Endothelial cell of umbilical vein (primary cell): ENCODE measurements around the gene L2HGDH. TPM values are rescaled to one million over a fixed set of nuclear protein-coding genes. Genes with fewer than 3 reads are reported as not detected.

Experiments
- BruUV-seq: library from RNA; stranded (reverse); fragments of 400-500 nt; replicated peaks from 2 replicates; lab custom pipeline; 2021; lab: Mats Ljungman, UMichigan
- CTCF ChIA-PET: fragments of 300-600, 350-600 bp; sonication (Branson Sonifier 250); formaldehyde crosslinking; loops from one replicate; lab custom pipeline; 2021; ENCODE audit warnings: antibody characterized with exemption, inconsistent platforms; lab: Charles Lee
- POLR2A ChIA-PET: fragments of 300-600, 350-600 bp; sonication (Branson Sonifier 250); formaldehyde crosslinking; loops from one replicate; lab custom pipeline; 2021; ENCODE audit warnings: antibody characterized with exemption, inconsistent platforms; lab: Charles Lee
- DNase-seq: peaks from one replicate; pipeline ENCODE4 v3.0.0-alpha.2; 2011; ENCODE audit warnings: low read depth, low spot score
- FAIRE-seq: peaks from 2 replicates; lab custom pipeline; 2011; peaks lifted over from hg19 to GRCh38; lab: Jason Lieb, UNC
- H2AFZ ChIP-seq: 2 replicates; pipeline ENCODE4 v1.6.0; 2012; ENCODE audit warnings: low read depth, low read length, control low read depth, inconsistent platforms
- H3K27ac ChIP-seq: 2 replicates; pipeline ENCODE4 v1.5.1; 2011; ENCODE audit warnings: low read depth, mild to moderate bottlenecking, control low read depth, low read length, moderate library complexity; ENCODE audit not compliant: insufficient read depth
- H3K27me3 ChIP-seq, 2 experiments: 2 replicates each; pipeline versions ENCODE4 v1.6.0 to v1.6.1; 2011; ENCODE audit warnings: low read length in 2 of 2, mixed read lengths in 1 of 2; ENCODE audit not compliant: control insufficient read depth in 2 of 2, insufficient read depth in 2 of 2
- H3K36me3 ChIP-seq, 2 experiments: 2 replicates in 1 of 2; 3 replicates in 1 of 2; pipeline ENCODE4 v1.5.1; 2011; ENCODE audit warnings: low read length in 2 of 2, mild to moderate bottlenecking in 1 of 2, moderate library complexity in 1 of 2; ENCODE audit not compliant: control insufficient read depth in 2 of 2, insufficient read depth in 2 of 2; ENCODE audit errors: extremely low read depth in 1 of 2
- H3K4me1 ChIP-seq: 3 replicates; pipeline ENCODE4 v1.5.1; 2011; ENCODE audit warnings: mild to moderate bottlenecking, low read length; ENCODE audit not compliant: control insufficient read depth, insufficient read depth; ENCODE audit errors: extremely low read depth
- H3K4me2 ChIP-seq: 2 replicates; pipeline ENCODE4 v1.6.1; 2011; ENCODE audit warnings: low read length, control low read depth, mixed read lengths; ENCODE audit not compliant: insufficient read depth
- H3K4me3 ChIP-seq, 3 experiments: fragments of 200-600 bp in 1 of 3; sonication (generic), shearing (Covaris generic) in 1 of 3; replicated peaks in 1 of 3; 2 replicates each; pipeline ENCODE4 v1.5.1; 2011 to 2016; ENCODE audit warnings: control low read depth in 3 of 3, low read length in 3 of 3, mild to moderate bottlenecking in 2 of 3, inconsistent platforms in 1 of 3, low read depth in 1 of 3, moderate library complexity in 1 of 3; ENCODE audit not compliant: insufficient read depth in 1 of 3
- H3K79me2 ChIP-seq: 2 replicates; pipeline ENCODE4 v1.6.0; 2012; ENCODE audit warnings: low read length, inconsistent platforms; ENCODE audit not compliant: control insufficient read depth, insufficient read depth
- H3K9ac ChIP-seq: replicated peaks from 2 replicates; pipeline ENCODE3; 2011; ENCODE audit warnings: low read length, control low read depth; ENCODE audit not compliant: insufficient read depth; ENCODE audit errors: extremely low read depth
- H3K9me1 ChIP-seq: replicated peaks from 3 replicates; pipeline ENCODE4 v1.6.0; 2011; ENCODE audit warnings: mild to moderate bottlenecking, low read length; ENCODE audit not compliant: control insufficient read depth, insufficient read depth; ENCODE audit errors: extremely low read depth
- H3K9me3 ChIP-seq: replicated peaks from 2 replicates; pipeline ENCODE4 v1.5.1; 2012; ENCODE audit warnings: low read length, inconsistent platforms; ENCODE audit not compliant: control insufficient read depth, insufficient read depth
- H4K20me1 ChIP-seq: replicated peaks from 2 replicates; pipeline ENCODE3; 2011; ENCODE audit warnings: mild to moderate bottlenecking, low read length; ENCODE audit not compliant: control insufficient read depth, insufficient read depth; ENCODE audit errors: extremely low read depth
- CTCF ChIP-seq, 2 donors: IDR thresholded peaks; 1 replicate in 1 of 2; 2 replicates in 1 of 2; pipeline ENCODE4 v1.5.1; 2011; ENCODE audit warnings: low read length in 2 of 2, mild to moderate bottlenecking in 2 of 2, moderate library complexity in 2 of 2, control low read depth in 1 of 2, inconsistent platforms in 1 of 2, low read depth in 1 of 2; ENCODE audit not compliant: insufficient read depth in 1 of 2; ENCODE audit errors: extremely low read depth in 1 of 2
- EZH2 ChIP-seq: IDR thresholded peaks from 2 replicates; pipeline ENCODE4 v1.6.1; 2012; ENCODE audit warnings: borderline replicate concordance, low read depth, mild to moderate bottlenecking, moderate library complexity, low read length, inconsistent platforms; ENCODE audit not compliant: severe bottlenecking
- FOS ChIP-seq: IDR thresholded peaks from 2 replicates; pipeline ENCODE4 v1.6.1; 2011; ENCODE audit warnings: mild to moderate bottlenecking, low read length, moderate library complexity, borderline replicate concordance; ENCODE audit not compliant: insufficient read depth
- JUN ChIP-seq: IDR thresholded peaks from 2 replicates; pipeline ENCODE4 v1.6.1; 2011; ENCODE audit warnings: borderline replicate concordance, low read depth; ENCODE audit not compliant: insufficient read length, insufficient read depth
- MAX ChIP-seq: IDR thresholded peaks from 2 replicates; pipeline ENCODE4 v1.6.1; 2011; ENCODE audit not compliant: insufficient read depth, insufficient read length
- MYC ChIP-seq: IDR thresholded peaks from one replicate; pipeline ENCODE4 v1.6.1; 2011; ENCODE audit warnings: mild to moderate bottlenecking, low read depth, low read length
- POLR2A ChIP-seq: IDR thresholded peaks from 2 replicates; pipeline ENCODE4 v1.6.1; 2012; ENCODE audit warnings: low read depth, mild to moderate bottlenecking, control low read depth, low read length
- POLR2AphosphoS5 ChIP-seq: IDR thresholded peaks from 2 replicates; pipeline ENCODE4 v1.6.1; 2012; ENCODE audit warnings: low read depth, mild to moderate bottlenecking, control low read depth, low read length, moderate library complexity; ENCODE audit not compliant: insufficient read depth
- dilution Hi-C: fragments of 300-500 bp; cut with MboI; formaldehyde crosslinking; loops from one replicate; pipeline ENCODE4 v1.15.0; 2019; ENCODE audit warnings: low sequenced_read_pairs; ENCODE audit not compliant: extremely low pct_ligation_motif_present
- intact Hi-C: fragments of 100-400 bp; cut with micrococcal nuclease; formaldehyde crosslinking; loops from one replicate; pipeline ENCODE4 v1.10.0; 2022
- polyA plus RNA-seq, 4 experiments: library from polyadenylated mRNA; depleted of rRNA in 3 of 4; stranded (reverse) in 3 of 4; unstranded in 1 of 4; fragments of >200 nt; gene quantifications; 2 replicates each; pipeline versions ENCODE4 v1.2.1 to v1.2.3, GENCODE V29; 2011 to 2012; ENCODE audit warnings: missing spikeins in 1 of 4
- total RNA-seq: library from RNA; stranded (reverse); gene quantifications from 2 replicates; pipeline ENCODE4 v1.2.3, GENCODE V29; 2021

L2HGDH gene
- total and polyA plus RNA-seq, 2 donors (not counting 3 experiments of a cell fraction or from before 2014, with no cell fraction given) = 2.5 to 5.3 TPM

- H3K36me3 ChIP-seq = no peaks in the 10 kb centered on the region
- dilution Hi-C loops (no loop called here), intact Hi-C loops (loop anchor here (2.0 to 10.0 kb wide), 3 partner anchors 303 to 605 kb away; partner anchors contain the start of genes MAP4K5, MGAT2 and RPL36AL)
- H3K9me3 ChIP-seq = no peaks in the 10 kb centered on the region
- peak overlapping the region in 1 of 3 experiments; percentile 99 for H3K4me3 ChIP-seq
- H3K27me3 ChIP-seq = no peaks in the 10 kb centered on the region
- FAIRE-seq (no peak), DNase-seq (no peak)
- peaks cover 13% of the 10 kb centered on the region for H4K20me1 ChIP-seq
- TF ChIP-seq FOS = no peak
- no peak for TF ChIP-seq MAX
- peaks cover 55% of the 10 kb centered on the region for H3K79me2 ChIP-seq
- H3K27ac ChIP-seq = no peak overlapping the region
- CTCF ChIA-PET = no interaction called here
- POLR2A ChIA-PET = no interaction called here
- H2AFZ ChIP-seq = no peak overlapping the region
- H3K9ac ChIP-seq = no peak overlapping the region
- no TSS peak for BruUV-seq
- H3K4me2 ChIP-seq = peak overlapping the region; percentile 98
- peaks cover 34% of the 10 kb centered on the region for H3K4me1 ChIP-seq
- peaks cover 4% of the 10 kb centered on the region for H3K9me1 ChIP-seq
Observed at GRCh38 chr14:50229681-50230080, 82.3 kb downstream of the L2HGDH start.

- CTCF ChIA-PET = interaction anchor here (1.2 kb wide), 1 partner anchor 90 kb away, joined by 3 read pairs; no protein-coding TSS in a partner anchor
- Histone ChIP-seq H3K9me1 (peaks cover 4% of the 10 kb centered on the region), H3K4me3 (no peak overlapping the region), H2AFZ (no peak overlapping the region), H3K27me3 (no peaks in the 10 kb centered on the region), H3K9ac (no peak overlapping the region), H3K9me3 (no peaks in the 10 kb centered on the region), H3K79me2 (peaks cover 64% of the 10 kb centered on the region), H3K4me1 (peaks cover 34% of the 10 kb centered on the region), H3K36me3 (no peaks in the 10 kb centered on the region), H3K27ac (no peak overlapping the region), H3K4me2 (no peak overlapping the region), H4K20me1 (peaks cover 13% of the 10 kb centered on the region)
- intact Hi-C loops = no loop called here
- no peak for FAIRE-seq
- dilution Hi-C loops = no loop called here
- no peak for DNase-seq
- no TSS peak for BruUV-seq
- POLR2A ChIA-PET = no interaction called here
- TF ChIP-seq MYC = no peak
- no peak for TF ChIP-seq POLR2A
- no peak for TF ChIP-seq CTCF (IDR thresholded peaks at IDR 0.05; ENCODE audit: extremely low read depth in 1 of 2, insufficient read depth in 1 of 2, low read depth in 1 of 2, low read length in 2 of 2)
- TF ChIP-seq EZH2 = no peak
- TF ChIP-seq JUN = no peak
- TF ChIP-seq FOS = no peak
- no peak for TF ChIP-seq POLR2AphosphoS5
Observed at GRCh38 chr14:50228313-50228712, 83.7 kb downstream of the L2HGDH start.
